CD14-positive monocyte (primary cell): Measurements from ENCODE around the gene DGKI. TPM values are rescaled to one million over a fixed set of nuclear protein-coding genes. Genes with fewer than 3 reads are reported as not detected.
"Not testable (repeated sequence)": the region's sequence is repeated elsewhere in the genome, so short reads cannot be mapped to it uniquely, and the experiment has no call there.

Experiments
- DNase-seq, 3 donors: peaks; one replicate each; pipeline ENCODE4 v3.0.0-alpha.2; 2011 to 2022
- H2AFZ ChIP-seq: 2 replicates; pipeline ENCODE4 v1.6.0; 2012; ENCODE audit warnings: mild to moderate bottlenecking, low read depth, low read length, inconsistent platforms; ENCODE audit not compliant: insufficient read depth, poor library complexity, severe bottlenecking
- H3K27ac ChIP-seq, 2 donors: 1 replicate in 1 of 2; 2 replicates in 1 of 2; pipeline ENCODE4 v1.5.1; 2012 to 2013; ENCODE audit warnings: low read length in 2 of 2, control low read depth in 1 of 2, inconsistent platforms in 1 of 2, low read depth in 1 of 2, mild to moderate bottlenecking in 1 of 2
- H3K27me3 ChIP-seq, 2 donors: one replicate each; pipeline versions ENCODE4 v1.6.0 to v1.6.1; 2011 to 2013; ENCODE audit warnings: low read length in 2 of 2; ENCODE audit not compliant: control insufficient read depth in 2 of 2, insufficient read depth in 2 of 2
- H3K36me3 ChIP-seq, 2 donors: replicated peaks in 1 of 2; 1 replicate in 1 of 2; 2 replicates in 1 of 2; pipeline versions ENCODE4 v1.5.1 to v1.6.1; 2012 to 2013; ENCODE audit warnings: low read length in 2 of 2, control low read depth in 1 of 2, inconsistent platforms in 1 of 2, mild to moderate bottlenecking in 1 of 2; ENCODE audit not compliant: insufficient read depth in 2 of 2, control insufficient read depth in 1 of 2
- H3K4me1 ChIP-seq, 2 donors: 1 replicate in 1 of 2; 2 replicates in 1 of 2; pipeline versions ENCODE4 v1.5.1 to v1.6.1; 2012 to 2013; ENCODE audit warnings: low read length in 2 of 2, control low read depth in 1 of 2, inconsistent platforms in 1 of 2, mild to moderate bottlenecking in 1 of 2, moderate library complexity in 1 of 2; ENCODE audit not compliant: insufficient read depth in 2 of 2, control insufficient read depth in 1 of 2
- H3K4me2 ChIP-seq: replicated peaks from 2 replicates; pipeline ENCODE3; 2012; ENCODE audit warnings: low read length, moderate library complexity, mild to moderate bottlenecking; ENCODE audit not compliant: poor library complexity, severe bottlenecking; ENCODE audit errors: extremely low read depth
- H3K4me3 ChIP-seq, 3 experiments: fragments of 200-600 bp in 1 of 3; sonication (generic) in 1 of 3; replicated peaks in 1 of 3; 1 replicate in 2 of 3; 2 replicates in 1 of 3; pipeline ENCODE4 v1.5.1; 2011 to 2013; ENCODE audit warnings: low read length in 3 of 3, mild to moderate bottlenecking in 3 of 3, control low read depth in 2 of 3, low read depth in 2 of 3, inconsistent platforms in 1 of 3, moderate library complexity in 1 of 3
- H3K79me2 ChIP-seq: 2 replicates; pipeline ENCODE4 v1.6.0; 2012; ENCODE audit warnings: mild to moderate bottlenecking, control low read depth, inconsistent platforms, low read length, moderate library complexity; ENCODE audit not compliant: insufficient read depth
- H3K9ac ChIP-seq: 2 replicates; pipeline ENCODE4 v1.6.0; 2017; ENCODE audit warnings: low read length, mild to moderate bottlenecking; ENCODE audit not compliant: insufficient read depth, poor library complexity, severe bottlenecking
- H3K9me3 ChIP-seq, 2 donors: replicated peaks in 1 of 2; 1 replicate in 1 of 2; 2 replicates in 1 of 2; pipeline versions ENCODE4 v1.5.1 to v1.6.1; 2012 to 2013; ENCODE audit warnings: low read length in 2 of 2, control low read depth in 1 of 2; ENCODE audit not compliant: control insufficient read depth in 1 of 2, insufficient read depth in 1 of 2
- H4K20me1 ChIP-seq: 2 replicates; pipeline ENCODE4 v1.6.0; 2012; ENCODE audit warnings: mild to moderate bottlenecking, low read length, control low read depth, moderate library complexity; ENCODE audit not compliant: insufficient read depth
- H3K27ac Mint-ChIP-seq, 7 donors: one replicate each; pipeline ENCODE4 v1.8.0; 2020; ENCODE audit warnings: mild to moderate bottlenecking in 7 of 7, mixed read lengths in 7 of 7, moderate library complexity in 6 of 7, inconsistent platforms in 2 of 7
- H3K27me3 Mint-ChIP-seq, 3 donors: one replicate each; pipeline ENCODE4 v1.8.0; 2021 to 2022; ENCODE audit warnings: low read depth in 3 of 3, mild to moderate bottlenecking in 3 of 3, mixed read lengths in 3 of 3, moderate library complexity in 3 of 3, inconsistent platforms in 1 of 3
- H3K36me3 Mint-ChIP-seq, 2 donors: one replicate each; pipeline ENCODE4 v1.8.0; 2020; ENCODE audit warnings: mixed read lengths in 2 of 2, inconsistent platforms in 1 of 2, mild to moderate bottlenecking in 1 of 2
- H3K4me1 Mint-ChIP-seq: one replicate; pipeline ENCODE4 v1.8.0; 2020; ENCODE audit warnings: mild to moderate bottlenecking, mixed read lengths
- H3K4me3 Mint-ChIP-seq, 2 donors: one replicate each; pipeline ENCODE4 v1.8.0; 2020; ENCODE audit warnings: mild to moderate bottlenecking in 2 of 2, mixed read lengths in 2 of 2, moderate library complexity in 1 of 2
- H3K9me3 Mint-ChIP-seq, 7 donors: one replicate each; pipeline ENCODE4 v1.8.0; 2020 to 2022; ENCODE audit warnings: mixed read lengths in 7 of 7, mild to moderate bottlenecking in 6 of 7, moderate library complexity in 6 of 7, inconsistent platforms in 2 of 7
- WGBS: methylation state at CpG from one replicate; pipeline ENCODE4 v1.1.5; 2013; ENCODE audit warnings: missing lambda C conversion rate; ENCODE audit not compliant: insufficient coverage; 5-methylcytosine and 5-hydroxymethylcytosine counted together
- intact Hi-C, 2 donors: fragments of 100-400 bp; cut with micrococcal nuclease; formaldehyde crosslinking; loops; one replicate each; pipeline versions ENCODE4 v1.15.0 to v1.15.1; 2023
- polyA plus RNA-seq, 3 donors: library from polyadenylated mRNA; depleted of rRNA in 1 of 3; unstranded in 2 of 3; stranded (reverse) in 1 of 3; fragments of 300-500 nt in 2 of 3; fragments of >200 nt in 1 of 3; fragmentation: Illumina TruSeq in 2 of 3; gene quantifications; 1 replicate in 2 of 3; 2 replicates in 1 of 3; pipeline ENCODE4 v1.2.3, GENCODE V29; 2012 to 2021
- TF ChIP-seq, protein P1 (sequence below): fragments of 200-600 bp; IDR thresholded peaks from one replicate; pipeline ENCODE4 v1.8.0; 2022; ENCODE audit warnings: antibody characterized with exemption, mild to moderate bottlenecking

The DGKI gene
- polyA plus RNA-seq, 3 donors, result not detected

DNA sequence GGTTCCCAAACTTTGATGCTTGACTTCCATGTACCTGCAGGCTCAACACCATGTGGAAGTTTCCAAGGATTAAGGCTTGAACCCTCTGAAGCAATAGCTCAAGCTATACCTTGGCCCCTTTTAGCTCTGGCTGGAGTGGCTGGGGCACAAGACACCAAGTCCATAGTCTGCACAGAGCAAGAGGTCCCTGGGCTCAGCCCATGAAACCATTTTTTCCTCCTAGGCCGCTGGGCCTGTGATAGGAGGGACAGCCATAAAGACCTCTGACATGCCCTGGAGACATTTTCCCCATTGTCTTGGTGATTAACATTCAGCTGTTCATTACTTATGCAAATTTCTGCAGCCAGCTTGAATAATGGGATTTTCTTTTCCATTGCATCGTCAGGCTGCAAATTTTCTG, 14.4 kb downstream of the DGKI start:
- TF ChIP-seq, protein P1, sequence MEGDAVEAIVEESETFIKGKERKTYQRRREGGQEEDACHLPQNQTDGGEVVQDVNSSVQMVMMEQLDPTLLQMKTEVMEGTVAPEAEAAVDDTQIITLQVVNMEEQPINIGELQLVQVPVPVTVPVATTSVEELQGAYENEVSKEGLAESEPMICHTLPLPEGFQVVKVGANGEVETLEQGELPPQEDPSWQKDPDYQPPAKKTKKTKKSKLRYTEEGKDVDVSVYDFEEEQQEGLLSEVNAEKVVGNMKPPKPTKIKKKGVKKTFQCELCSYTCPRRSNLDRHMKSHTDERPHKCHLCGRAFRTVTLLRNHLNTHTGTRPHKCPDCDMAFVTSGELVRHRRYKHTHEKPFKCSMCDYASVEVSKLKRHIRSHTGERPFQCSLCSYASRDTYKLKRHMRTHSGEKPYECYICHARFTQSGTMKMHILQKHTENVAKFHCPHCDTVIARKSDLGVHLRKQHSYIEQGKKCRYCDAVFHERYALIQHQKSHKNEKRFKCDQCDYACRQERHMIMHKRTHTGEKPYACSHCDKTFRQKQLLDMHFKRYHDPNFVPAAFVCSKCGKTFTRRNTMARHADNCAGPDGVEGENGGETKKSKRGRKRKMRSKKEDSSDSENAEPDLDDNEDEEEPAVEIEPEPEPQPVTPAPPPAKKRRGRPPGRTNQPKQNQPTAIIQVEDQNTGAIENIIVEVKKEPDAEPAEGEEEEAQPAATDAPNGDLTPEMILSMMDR, result no peak
- intact Hi-C loops, result no loop called here
- Histone ChIP-seq H3K27me3 (peaks cover 0 to 5% of the 10 kb centered on the region in 2 donors), H3K9ac (no peak overlapping the region), H2AFZ (no peak overlapping the region), H3K36me3 (no peaks in the 10 kb centered on the region), H3K4me3 (no peak overlapping the region), H3K4me2 (no peak overlapping the region), H3K9me3 (peaks cover 24 to 27% of the 10 kb centered on the region in 2 donors), H3K27ac (no peak overlapping the region), H4K20me1 (no peaks in the 10 kb centered on the region), H3K4me1 (no peaks in the 10 kb centered on the region), H3K79me2 (no peaks in the 10 kb centered on the region)
- no CpG with 5 or more reads among the region's 2 CpGs for WGBS
- DNase-seq, result no peak
- peaks cover 2 to 7% (median 2%) of the 10 kb centered on the region in 3 donors for H3K27me3 Mint-ChIP-seq
- H3K4me3 Mint-ChIP-seq, result no peak overlapping the region
- no peak overlapping the region for H3K27ac Mint-ChIP-seq
- H3K9me3 Mint-ChIP-seq, result peaks cover 12 to 25% (median 22%) of the 10 kb centered on the region in 7 donors
- H3K4me1 Mint-ChIP-seq, result no peaks in the 10 kb centered on the region
- H3K36me3 Mint-ChIP-seq, result no peaks in the 10 kb centered on the region

DNA sequence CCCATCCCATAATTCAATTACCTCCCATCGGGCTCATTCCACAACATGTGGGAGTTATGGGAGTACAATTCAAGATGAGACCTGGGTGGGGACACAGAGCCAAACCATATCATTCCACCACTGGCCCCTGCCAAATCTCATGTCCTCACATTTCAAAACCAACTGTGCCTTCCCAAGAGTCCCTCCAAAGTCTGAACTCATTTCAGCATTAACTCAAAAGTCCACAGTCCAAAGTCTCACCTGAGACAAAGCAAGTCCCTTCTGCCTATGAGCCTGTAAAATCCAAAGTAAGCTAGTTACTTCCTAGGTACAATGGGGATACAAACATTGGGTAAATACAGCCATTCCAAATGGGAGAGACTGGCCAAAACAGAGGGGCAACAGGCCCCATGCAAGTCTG, 15.2 kb downstream of the DGKI start:
- H3K36me3 Mint-ChIP-seq, H3K4me2 ChIP-seq, H3K27ac ChIP-seq, H3K4me1 Mint-ChIP-seq, H3K4me1 ChIP-seq, H2AFZ ChIP-seq, H3K9ac ChIP-seq, H3K4me3 Mint-ChIP-seq, H4K20me1 ChIP-seq, DNase-seq, H3K27me3 Mint-ChIP-seq, H3K27ac Mint-ChIP-seq, intact Hi-C loops, H3K36me3 ChIP-seq, H3K4me3 ChIP-seq, H3K27me3 ChIP-seq, H3K79me2 ChIP-seq: not testable (repeated sequence)
- peaks cover 12 to 25% (median 22%) of the 10 kb centered on the region in 7 donors for H3K9me3 Mint-ChIP-seq
- H3K9me3 ChIP-seq, result peaks cover 24 to 27% of the 10 kb centered on the region in 2 donors
- no CpG with 5 or more reads among the region's 1 CpG for WGBS
